A549 (cell line): ENCODE measurements around the gene CYLD.

Experiments used
- CEBPB ChIP-seq, 2 experiments: fragments of >200 bp in 1 of 2; sonication (Bioruptor Twin) in 1 of 2; formaldehyde crosslinking in 1 of 2; IDR thresholded peaks; 2 replicates each; pipeline ENCODE4 v1.6.1; 2012 to 2016
- CTCF ChIP-seq: fragments of >200 bp; sonication (Bioruptor Twin); formaldehyde crosslinking; IDR thresholded peaks from 3 replicates; pipeline ENCODE4 v1.5.1; 2016
- MAX ChIP-seq: IDR thresholded peaks from 2 replicates; pipeline ENCODE4 v1.6.1; 2012
- MYC ChIP-seq: IDR thresholded peaks from 2 replicates; pipeline ENCODE4 v1.6.1; 2012; ENCODE audit warnings: mild to moderate bottlenecking, inconsistent platforms, low read length, improper control_type of control experiment, borderline replicate concordance
- NPAS2 ChIP-seq: fragments of 250-450 bp; sonication (Bioruptor Pico); IDR thresholded peaks from 2 replicates; pipeline ENCODE4 v1.8.0; 2022; ENCODE audit warnings: mild to moderate bottlenecking, moderate library complexity, borderline replicate concordance
- TP53 ChIP-seq: fragments of 250-450 bp; sonication (Bioruptor Pico); IDR thresholded peaks from 2 replicates; pipeline ENCODE4 v1.5.0; 2021; ENCODE audit warnings: mild to moderate bottlenecking, moderate library complexity
- USF2 ChIP-seq: fragments of 450-650 bp; IDR thresholded peaks from 2 replicates; pipeline ENCODE4 v1.6.1; 2014; ENCODE audit warnings: antibody characterized with exemption

GRCh38 chr16:50736448-50736847 lies 5.4 kb upstream of the CYLD start:
- no peak for TF ChIP-seq MYC
- no peak for TF ChIP-seq TP53
- no peak for TF ChIP-seq CTCF
- no peak for TF ChIP-seq USF2
- no peak for TF ChIP-seq MAX
- no peak for TF ChIP-seq NPAS2 (CRISPR knock-in tag)
- TF ChIP-seq CEBPB (IDR thresholded peaks at IDR 0.05) = no peak
